ENCODE results near the gene ZMYM2.

DNA sequence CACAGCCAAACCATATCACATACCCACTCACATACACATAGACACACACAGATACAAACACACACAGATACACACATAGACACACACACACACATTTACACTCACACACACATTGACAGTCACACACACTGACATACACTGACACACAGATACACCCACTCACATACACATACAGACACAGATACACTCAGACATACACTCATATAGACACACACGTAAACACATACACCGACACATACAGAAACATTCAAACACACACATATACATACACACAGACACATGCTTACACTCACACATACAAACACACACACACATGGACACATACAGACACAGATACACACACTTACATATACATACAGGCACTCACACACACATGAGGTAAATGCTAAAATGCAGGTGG is 172.1 kb downstream of the ZMYM2 start:
- TF ChIP-seq, protein P1, sequence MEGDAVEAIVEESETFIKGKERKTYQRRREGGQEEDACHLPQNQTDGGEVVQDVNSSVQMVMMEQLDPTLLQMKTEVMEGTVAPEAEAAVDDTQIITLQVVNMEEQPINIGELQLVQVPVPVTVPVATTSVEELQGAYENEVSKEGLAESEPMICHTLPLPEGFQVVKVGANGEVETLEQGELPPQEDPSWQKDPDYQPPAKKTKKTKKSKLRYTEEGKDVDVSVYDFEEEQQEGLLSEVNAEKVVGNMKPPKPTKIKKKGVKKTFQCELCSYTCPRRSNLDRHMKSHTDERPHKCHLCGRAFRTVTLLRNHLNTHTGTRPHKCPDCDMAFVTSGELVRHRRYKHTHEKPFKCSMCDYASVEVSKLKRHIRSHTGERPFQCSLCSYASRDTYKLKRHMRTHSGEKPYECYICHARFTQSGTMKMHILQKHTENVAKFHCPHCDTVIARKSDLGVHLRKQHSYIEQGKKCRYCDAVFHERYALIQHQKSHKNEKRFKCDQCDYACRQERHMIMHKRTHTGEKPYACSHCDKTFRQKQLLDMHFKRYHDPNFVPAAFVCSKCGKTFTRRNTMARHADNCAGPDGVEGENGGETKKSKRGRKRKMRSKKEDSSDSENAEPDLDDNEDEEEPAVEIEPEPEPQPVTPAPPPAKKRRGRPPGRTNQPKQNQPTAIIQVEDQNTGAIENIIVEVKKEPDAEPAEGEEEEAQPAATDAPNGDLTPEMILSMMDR (IDR thresholded peaks at IDR 0.05) = no peak
- TF ChIP-seq POLR2A (IDR thresholded peaks at IDR 0.05) = no peak

Measured in uterus (tissue), 2 donors.